Adrenal gland (tissue), 12 donors: ENCODE data around the gene ROR1. TPM values are rescaled to one million over a fixed set of nuclear protein-coding genes. Genes with fewer than 3 reads are reported as not detected.

Source experiments
- DNase-seq, 7 donors: peaks; one replicate each; pipeline ENCODE4 v3.0.0-alpha.2; 2019 to 2020
- H3K27ac ChIP-seq, 5 donors: fragments of 200-600 bp; sonication (generic) in 4 of 5; 1 replicate in 3 of 5; 2 replicates in 2 of 5; pipeline versions ENCODE4 v1.5.1 to v1.8.0; 2016 to 2020; ENCODE audit warnings: mild to moderate bottlenecking in 1 of 5
- H3K27me3 ChIP-seq: fragments of 200-600 bp; 2 replicates; pipeline ENCODE4 v1.8.0; 2021
- H3K36me3 ChIP-seq, 2 donors: fragments of 200-600 bp; replicated peaks in 1 of 2; 1 replicate in 1 of 2; 2 replicates in 1 of 2; pipeline versions ENCODE4 v1.5.1 to v1.8.0; 2018 to 2022
- H3K4me1 ChIP-seq, 2 donors: fragments of 200-600 bp; replicated peaks in 1 of 2; 1 replicate in 1 of 2; 2 replicates in 1 of 2; pipeline versions ENCODE4 v1.5.1 to v1.8.0; 2018 to 2021
- H3K4me3 ChIP-seq, 4 donors: fragments of 200-600 bp; sonication (generic) in 3 of 4; one replicate each; pipeline ENCODE4 v1.5.1; 2016 to 2018
- H3K9me3 ChIP-seq, 3 donors: fragments of 200-600 bp; sonication (generic) in 1 of 3; replicated peaks in 1 of 3; 1 replicate in 2 of 3; 2 replicates in 1 of 3; pipeline versions ENCODE4 v1.5.1 to v1.8.0; 2016 to 2021
- CTCF ChIP-seq, 6 experiments: fragments of 450-650 bp in 4 of 6; fragments of 200-600 bp in 2 of 6; sonication (generic) in 1 of 6; IDR thresholded peaks; 1 replicate in 5 of 6; 2 replicates in 1 of 6; pipeline versions ENCODE4 v1.5.1 to v1.8.0; 2016 to 2021; ENCODE audit warnings: antibody characterized with exemption in 6 of 6, mild to moderate bottlenecking in 2 of 6, moderate library complexity in 1 of 6
- POLR2A ChIP-seq, 2 donors: fragments of 450-650 bp; IDR thresholded peaks; one replicate each; pipeline ENCODE4 v1.6.1; 2017; ENCODE audit warnings: antibody characterized with exemption in 2 of 2, mild to moderate bottlenecking in 2 of 2, moderate library complexity in 1 of 2
- WGBS, 4 donors: extraction: QIAGEN DNeasy Blood & Tissue Kit in 2 of 4; methylation state at CpG; one replicate each; pipeline versions ENCODE4 v1.1.5 to v1.1.7; 2013 to 2017; 5-methylcytosine and 5-hydroxymethylcytosine counted together
- intact Hi-C, 2 donors: fragments of 100-400 bp; cut with DNase I; formaldehyde crosslinking; loops; one replicate each; pipeline versions ENCODE4 v1.14.1 to v1.15.0; 2022 to 2023
- polyA plus RNA-seq, 3 donors: library from polyadenylated mRNA; stranded (reverse); fragments of 200-250 nt in 2 of 3; fragments of 350-450 nt in 1 of 3; fragmentation: Illumina TruSeq in 1 of 3; extraction: RNeasy Lipid Tissue Mini Kit (QIAGEN cat#74804) in 1 of 3; gene quantifications; one replicate each; pipeline ENCODE4 v1.2.3, GENCODE V29; 2013 to 2014
- total RNA-seq, 9 donors: library from RNA; depleted of rRNA in 4 of 9; stranded (reverse); fragments of >200 nt in 4 of 9; fragments of 120-200 nt in 1 of 9; fragmentation: NEBNext Ultra II Directional in 1 of 9; extraction: Animal tissue kit (Norgen Biotek cat#: 25700) in 1 of 9; gene quantifications; one replicate each; pipeline versions ENCODE4 v1.1.0 to v1.2.4, GENCODE V29; 2013 to 2023
- donor health status: healthy with polysubstance abuse.
- donor health status: Bipolar disorder and iron deficiency.
- donor health status: DM: yes; HTN: yes; CAD: no.
- donor health status: DM: no; HTN: no; CAD: no.
- donor health status: DM: no; HTN: no; CAD: no.
- donor health status: DM: yes; HTN: yes; CAD: no.

ROR1 gene
- total and polyA plus RNA-seq, 12 donors, result 0.54 to 4.6 (median 2.6) TPM

GRCh38 chr1:64010316-64010715, 236.5 kb downstream of the ROR1 start:
- Histone ChIP-seq H3K4me3 (no peak overlapping the region), H3K27ac (no peak overlapping the region), H3K27me3 (no peaks in the 10 kb centered on the region), H3K36me3 (no peaks in the 10 kb centered on the region), H3K4me1 (peaks cover 11 to 17% of the 10 kb centered on the region in 2 donors), H3K9me3 (no peaks in the 10 kb centered on the region)
- 67 to 83% (median 81%) methylated on average over 1 of the region's 1 CpG for WGBS, 4 donors
- TF ChIP-seq CTCF (IDR thresholded peaks at IDR 0.05) (no peak), POLR2A (IDR thresholded peaks at IDR 0.05) (no peak)
- intact Hi-C loops, result no loop called here
- DNase-seq, result no peak

GRCh38 chr1:64013395-64013794, 239.6 kb downstream of the ROR1 start:
- TF ChIP-seq CTCF (IDR thresholded peaks at IDR 0.05), result no peak
- no peak for TF ChIP-seq POLR2A (IDR thresholded peaks at IDR 0.05)
- no peak overlapping the region for H3K27ac ChIP-seq
- DNase-seq, result no peak
- H3K27me3 ChIP-seq, result no peaks in the 10 kb centered on the region
- H3K9me3 ChIP-seq, result no peaks in the 10 kb centered on the region
- no peak overlapping the region for H3K4me3 ChIP-seq
- no peaks in the 10 kb centered on the region for H3K4me1 ChIP-seq
- WGBS, 4 donors, result 72 to 98% (median 80%) methylated on average over 4 of the region's 4 CpGs
- intact Hi-C loops, result no loop called here
- no peaks in the 10 kb centered on the region for H3K36me3 ChIP-seq

GRCh38 chr1:64019818-64020217, 246.0 kb downstream of the ROR1 start:
- Histone ChIP-seq H3K4me3 (peak overlapping the region in 1 of 4 donors; percentile 27), H3K27me3 (no peaks in the 10 kb centered on the region), H3K36me3 (no peaks in the 10 kb centered on the region), H3K4me1 (no peaks in the 10 kb centered on the region), H3K9me3 (no peaks in the 10 kb centered on the region), H3K27ac (no peak overlapping the region)
- intact Hi-C loops, result no loop called here
- TF ChIP-seq CTCF (IDR thresholded peaks at IDR 0.05) (no peak), POLR2A (IDR thresholded peaks at IDR 0.05) (no peak)
- 52 to 78% (median 59%) methylated on average over 2 of the region's 2 CpGs for WGBS, 4 donors
- peak in 3 of 7 donors; percentile 21 to 58 (median 32) for DNase-seq

- no peaks in the 10 kb centered on the region for H3K4me1 ChIP-seq
- DNase-seq, result no peak
- H3K27me3 ChIP-seq, result no peaks in the 10 kb centered on the region
- no peaks in the 10 kb centered on the region for H3K9me3 ChIP-seq
- H3K4me3 ChIP-seq, result no peak overlapping the region
- intact Hi-C loops, result no loop called here
- WGBS, 4 donors, result 82 to 93% (median 88%) methylated on average over 3 of the region's 3 CpGs
- H3K27ac ChIP-seq, result no peak overlapping the region
- TF ChIP-seq POLR2A (IDR thresholded peaks at IDR 0.05) (no peak), CTCF (IDR thresholded peaks at IDR 0.05) (no peak)
- no peaks in the 10 kb centered on the region for H3K36me3 ChIP-seq
These were observed 247.2 kb downstream of the ROR1 start for GRCh38 chr1:64021066-64021465.
